ENCODE results near the gene MICAL2. TPM values are rescaled to one million over a fixed set of nuclear protein-coding genes. Genes with fewer than 3 reads are reported as not detected.

The MICAL2 gene
- total and polyA plus RNA-seq, 2 donors (not counting 3 experiments of a cell fraction or from before 2014, with no cell fraction given): 67.6 to 200 TPM

- intact Hi-C loops (cut with micrococcal nuclease): no loop called here
- H4K20me1 ChIP-seq (replicated peaks; ENCODE audit: control insufficient read depth, extremely low read depth, insufficient read depth, low read length): no peaks in the 10 kb centered on the region
- POLR2A ChIA-PET: no interaction called here
- peak overlapping the region; percentile 76 for H3K27ac ChIP-seq (ENCODE audit: insufficient read depth, low read depth, low read length)
- H3K4me3 ChIP-seq (replicated peaks in 1 of 3; ENCODE audit: insufficient read depth in 1 of 3, low read depth in 1 of 3, low read length in 3 of 3): no peak overlapping the region
- BruUV-seq (replicated peaks): no TSS peak
- TF ChIP-seq EZH2 (IDR thresholded peaks at IDR 0.05; ENCODE audit: borderline replicate concordance, low read depth, low read length, severe bottlenecking): no peak
- TF ChIP-seq JUN (IDR thresholded peaks at IDR 0.05; ENCODE audit: borderline replicate concordance, insufficient read depth, insufficient read length, low read depth): no peak
- TF ChIP-seq GATA2 (IDR thresholded peaks at IDR 0.05; ENCODE audit: insufficient read depth, insufficient read length, low read depth, low read length): no peak
- no peak for TF ChIP-seq POLR2AphosphoS5 (IDR thresholded peaks at IDR 0.05; ENCODE audit: insufficient read depth, low read depth, low read length)
- TF ChIP-seq CTCF (IDR thresholded peaks at IDR 0.05; ENCODE audit: extremely low read depth in 1 of 2, insufficient read depth in 1 of 2, low read depth in 1 of 2, low read length in 2 of 2): no peak
- TF ChIP-seq FOS (IDR thresholded peaks at IDR 0.05; ENCODE audit: borderline replicate concordance, insufficient read depth, low read length): no peak
- no peak for TF ChIP-seq POLR2A (IDR thresholded peaks at IDR 0.05; ENCODE audit: low read depth, low read length)
- TF ChIP-seq, protein P1, sequence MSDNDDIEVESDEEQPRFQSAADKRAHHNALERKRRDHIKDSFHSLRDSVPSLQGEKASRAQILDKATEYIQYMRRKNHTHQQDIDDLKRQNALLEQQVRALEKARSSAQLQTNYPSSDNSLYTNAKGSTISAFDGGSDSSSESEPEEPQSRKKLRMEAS (IDR thresholded peaks at IDR 0.05; ENCODE audit: insufficient read depth, insufficient read length): no peak
- DNase-seq (ENCODE audit: low read depth, low spot score) (peak; percentile 21), FAIRE-seq (no peak)
- CTCF ChIA-PET: no interaction called here
- peaks cover 62% of the 10 kb centered on the region for H3K79me2 ChIP-seq (ENCODE audit: control insufficient read depth, insufficient read depth, low read length)
- H2AFZ ChIP-seq (ENCODE audit: low read depth, low read length): no peak overlapping the region
- H3K9me1 ChIP-seq (replicated peaks; ENCODE audit: control insufficient read depth, extremely low read depth, insufficient read depth, low read length): no peaks in the 10 kb centered on the region
- dilution Hi-C loops (cut with MboI; ENCODE audit: extremely low pct_ligation_motif_present, low sequenced_read_pairs): no loop called here
- H3K4me1 ChIP-seq (ENCODE audit: control insufficient read depth, extremely low read depth, insufficient read depth, low read length): peaks cover 24% of the 10 kb centered on the region
- H3K9ac ChIP-seq (replicated peaks; ENCODE audit: extremely low read depth, insufficient read depth, low read length): no peak overlapping the region
- no peaks in the 10 kb centered on the region for H3K9me3 ChIP-seq (replicated peaks; ENCODE audit: control insufficient read depth, insufficient read depth, low read length)
- no peak overlapping the region for H3K4me2 ChIP-seq (ENCODE audit: insufficient read depth, low read length)
- H3K27me3 ChIP-seq (ENCODE audit: control insufficient read depth in 2 of 2, insufficient read depth in 2 of 2, low read length in 2 of 2): no peaks in the 10 kb centered on the region
- peaks cover 0 to 3% of the 10 kb centered on the region in 2 experiments for H3K36me3 ChIP-seq (ENCODE audit: control insufficient read depth in 2 of 2, extremely low read depth in 1 of 2, insufficient read depth in 2 of 2, low read length in 2 of 2)
Measured at GRCh38 chr11:12174477-12175143, 64.2 kb downstream of the MICAL2 start.

All from endothelial cell of umbilical vein (primary cell).